Keratinocyte (primary cell): ENCODE data around the gene CTNNA2. TPM values are rescaled to one million over a fixed set of nuclear protein-coding genes. Genes with fewer than 3 reads are reported as not detected.

ENCODE experiments used
- DNase-seq: peaks from one replicate; pipeline ENCODE4 v3.0.0-alpha.2; 2011; ENCODE audit warnings: low read depth, missing footprints, low spot score
- FAIRE-seq: peaks from 2 replicates; lab custom pipeline; 2011; peaks lifted over from hg19 to GRCh38; lab: Jason Lieb, UNC
- H2AFZ ChIP-seq: 2 replicates; pipeline ENCODE4 v1.6.0; 2012; ENCODE audit warnings: low read length, control low read depth, inconsistent platforms; ENCODE audit not compliant: control insufficient read depth
- H3K27ac ChIP-seq: 2 replicates; pipeline ENCODE4 v1.5.1; 2011; ENCODE audit warnings: low read length; ENCODE audit not compliant: control insufficient read depth, insufficient read depth
- H3K27me3 ChIP-seq: 3 replicates; pipeline ENCODE4 v1.6.0; 2011; ENCODE audit warnings: low read length; ENCODE audit not compliant: control insufficient read depth, insufficient read depth; ENCODE audit errors: extremely low read depth
- H3K36me3 ChIP-seq, 2 experiments: 2 replicates in 1 of 2; 3 replicates in 1 of 2; pipeline ENCODE4 v1.5.1; 2011; ENCODE audit warnings: low read length in 2 of 2, mild to moderate bottlenecking in 1 of 2; ENCODE audit not compliant: control insufficient read depth in 2 of 2, insufficient read depth in 2 of 2; ENCODE audit errors: extremely low read depth in 1 of 2
- H3K4me1 ChIP-seq: 3 replicates; pipeline ENCODE4 v1.5.1; 2011; ENCODE audit warnings: low read length; ENCODE audit not compliant: control insufficient read depth, insufficient read depth; ENCODE audit errors: extremely low read depth
- H3K4me2 ChIP-seq: 3 replicates; pipeline ENCODE4 v1.6.0; 2011; ENCODE audit warnings: low read depth, low read length; ENCODE audit not compliant: control insufficient read depth, insufficient read depth; ENCODE audit errors: extremely low read depth
- H3K4me3 ChIP-seq, 3 experiments: fragments of 200-600 bp in 1 of 3; sonication (generic) in 1 of 3; 2 replicates in 2 of 3; 3 replicates in 1 of 3; pipeline ENCODE4 v1.5.1; 2011 to 2016; ENCODE audit warnings: low read length in 3 of 3, mild to moderate bottlenecking in 3 of 3, control low read depth in 2 of 3, inconsistent platforms in 1 of 3, low read depth in 1 of 3, mixed read lengths in 1 of 3, mixed run types in 1 of 3, moderate library complexity in 1 of 3; ENCODE audit not compliant: control insufficient read depth in 2 of 3, insufficient read depth in 2 of 3; ENCODE audit errors: extremely low read depth in 1 of 3
- H3K79me2 ChIP-seq: 2 replicates; pipeline ENCODE4 v1.6.0; 2012; ENCODE audit warnings: low read length; ENCODE audit not compliant: control insufficient read depth, insufficient read depth
- H3K9ac ChIP-seq: 3 replicates; pipeline ENCODE4 v1.6.0; 2011; ENCODE audit warnings: low read length; ENCODE audit not compliant: control insufficient read depth, insufficient read depth; ENCODE audit errors: extremely low read depth
- H3K9me1 ChIP-seq: 3 replicates; pipeline ENCODE4 v1.6.0; 2011; ENCODE audit warnings: low read length; ENCODE audit not compliant: control insufficient read depth, insufficient read depth; ENCODE audit errors: extremely low read depth
- H3K9me3 ChIP-seq: 2 replicates; pipeline ENCODE4 v1.5.1; 2012; ENCODE audit warnings: low read depth, low read length; ENCODE audit not compliant: control insufficient read depth
- H4K20me1 ChIP-seq: 3 replicates; pipeline ENCODE4 v1.6.0; 2011; ENCODE audit warnings: low read length; ENCODE audit not compliant: control insufficient read depth, insufficient read depth; ENCODE audit errors: extremely low read depth
- CTCF ChIP-seq, 3 experiments: IDR thresholded peaks in 1 of 3; conservative IDR thresholded peaks in 1 of 3; optimal IDR thresholded peaks in 1 of 3; 2 replicates in 2 of 3; 3 replicates in 1 of 3; pipeline versions ENCODE3 to v1.5.1; 2011; ENCODE audit warnings: low read length in 3 of 3, mild to moderate bottlenecking in 3 of 3, moderate library complexity in 2 of 3, control low read depth in 1 of 3, inconsistent platforms in 1 of 3; ENCODE audit not compliant: insufficient read depth in 2 of 3; ENCODE audit errors: extremely low read depth in 1 of 3
- EZH2 ChIP-seq: IDR thresholded peaks from one replicate; pipeline ENCODE4 v1.6.1; 2012; ENCODE audit warnings: inconsistent platforms, mild to moderate bottlenecking, low read length, moderate library complexity
- dilution Hi-C: fragments of 300-500 bp; cut with MboI; formaldehyde crosslinking; loops from one replicate; pipeline ENCODE4 v1.7.0; 2020; ENCODE audit warnings: low sequenced_read_pairs; ENCODE audit not compliant: extremely low pct_ligation_motif_present
- polyA plus RNA-seq, 5 experiments: library from polyadenylated mRNA; depleted of rRNA in 3 of 5; stranded (reverse) in 3 of 5; stranded (forward) in 1 of 5; unstranded in 1 of 5; fragments of >200 nt; gene quantifications; 1 replicate in 1 of 5; 2 replicates in 3 of 5; 3 replicates in 1 of 5; pipeline versions ENCODE4 v1.2.1 to v1.2.3, GENCODE V29; 2011 to 2012; ENCODE audit warnings: missing spikeins in 2 of 5, low read depth in 1 of 5, low replicate concordance in 1 of 5

Gene CTNNA2
- polyA plus RNA-seq, 1 donor (not counting 4 experiments of a cell fraction or from before 2014, with no cell fraction given), result not detected

GRCh38 chr2:80407377-80407776 is 894.5 kb downstream of the CTNNA2 start:
- no peak for DNase-seq

DNA sequence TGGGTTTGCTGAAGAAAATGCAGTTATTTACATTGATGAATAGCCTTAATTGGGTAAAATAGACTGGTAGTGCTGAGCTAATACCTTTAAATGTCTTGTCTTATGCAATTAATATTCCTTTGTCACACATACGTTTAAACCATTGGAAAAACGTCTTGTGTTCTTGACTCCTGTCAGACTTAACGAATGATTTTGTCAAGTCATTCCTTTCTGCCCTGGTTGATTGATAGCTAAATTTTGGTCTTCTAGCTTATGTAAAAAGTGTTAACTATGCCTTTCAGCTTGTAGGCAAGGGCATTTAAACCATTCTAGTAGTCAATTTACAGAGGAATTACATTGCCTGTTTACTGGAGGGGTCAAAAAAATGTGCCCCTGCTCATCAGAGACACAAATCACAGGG is 897.5 kb downstream of the CTNNA2 start:
- no peaks in the 10 kb centered on the region for H3K9me3 ChIP-seq
- H3K4me1 ChIP-seq, result no peaks in the 10 kb centered on the region
- no peaks in the 10 kb centered on the region for H3K9me1 ChIP-seq
- no peak for TF ChIP-seq CTCF (optimal IDR thresholded peaks at IDR 0.05 in 1 of 3, IDR thresholded peaks at IDR 0.05 in 1 of 3, conservative IDR thresholded peaks at IDR 0.05 in 1 of 3; ENCODE audit: extremely low read depth in 1 of 3, insufficient read depth in 2 of 3, low read length in 3 of 3)
- no peak for TF ChIP-seq EZH2
- no peak overlapping the region for H3K9ac ChIP-seq
- no peak overlapping the region for H3K27ac ChIP-seq
- no peak overlapping the region for H2AFZ ChIP-seq
- no peak for DNase-seq
- no peaks in the 10 kb centered on the region for H3K79me2 ChIP-seq
- H3K27me3 ChIP-seq, result no peaks in the 10 kb centered on the region
- no peaks in the 10 kb centered on the region for H3K36me3 ChIP-seq
- H3K4me2 ChIP-seq, result no peak overlapping the region
- dilution Hi-C loops, result no loop called here
- no peak overlapping the region for H3K4me3 ChIP-seq
- no peak for FAIRE-seq
- H4K20me1 ChIP-seq, result no peaks in the 10 kb centered on the region

More at GRCh38 chr2:80407377-80407776, 894.5 kb downstream of the CTNNA2 start:
- no peak overlapping the region for H2AFZ ChIP-seq
- H4K20me1 ChIP-seq, result no peaks in the 10 kb centered on the region
- no peak overlapping the region for H3K27ac ChIP-seq
- H3K4me2 ChIP-seq, result no peak overlapping the region
- no peaks in the 10 kb centered on the region for H3K27me3 ChIP-seq
- H3K36me3 ChIP-seq, result no peaks in the 10 kb centered on the region
- FAIRE-seq, result no peak
- H3K9ac ChIP-seq, result no peak overlapping the region
- no peaks in the 10 kb centered on the region for H3K9me3 ChIP-seq
- dilution Hi-C loops, result no loop called here
- TF ChIP-seq EZH2 (no peak), CTCF (optimal IDR thresholded peaks at IDR 0.05 in 1 of 3, IDR thresholded peaks at IDR 0.05 in 1 of 3, conservative IDR thresholded peaks at IDR 0.05 in 1 of 3; ENCODE audit: extremely low read depth in 1 of 3, insufficient read depth in 2 of 3, low read length in 3 of 3) (no peak)
- no peaks in the 10 kb centered on the region for H3K79me2 ChIP-seq
- H3K4me3 ChIP-seq, result no peak overlapping the region
- no peaks in the 10 kb centered on the region for H3K9me1 ChIP-seq
- no peaks in the 10 kb centered on the region for H3K4me1 ChIP-seq
